Neural cell (in vitro differentiated cells): ENCODE results near the gene PLPP3. TPM values are rescaled to one million over a fixed set of nuclear protein-coding genes. Genes with fewer than 3 reads are reported as not detected.

ENCODE experiments used
- H2AFZ ChIP-seq: fragments of 200-600, 300-800 bp; sonication (generic), shearing (Covaris generic); 2 replicates; pipeline ENCODE4 v1.6.0; 2014; ENCODE audit warnings: low read depth, mild to moderate bottlenecking, antibody characterized with exemption, low read length, moderate library complexity
- H3F3A ChIP-seq: fragments of 200-600 bp; shearing (Covaris generic); 2 replicates; pipeline ENCODE4 v1.6.1; 2016; ENCODE audit warnings: mild to moderate bottlenecking, moderate library complexity, mixed read lengths, antibody characterized with exemption, low read length; ENCODE audit not compliant: insufficient read depth, poor library complexity, severe bottlenecking
- H3K27ac ChIP-seq: fragments of 200-600, 300-800 bp; sonication (generic), shearing (Covaris generic); 2 replicates; pipeline ENCODE4 v1.5.1; 2014; ENCODE audit warnings: mild to moderate bottlenecking, low read length, moderate library complexity
- H3K27me3 ChIP-seq: fragments of 300-800, 200-600 bp; sonication (generic), shearing (Covaris generic); 2 replicates; pipeline ENCODE4 v1.6.0; 2014; ENCODE audit warnings: mild to moderate bottlenecking, low read depth, low read length, moderate library complexity; ENCODE audit not compliant: insufficient read depth
- H3K36me3 ChIP-seq: fragments of 300-800, 200-600 bp; sonication (generic), shearing (Covaris generic); 2 replicates; pipeline ENCODE4 v1.5.1; 2014; ENCODE audit warnings: mild to moderate bottlenecking, antibody characterized with exemption, low read length, moderate library complexity; ENCODE audit not compliant: insufficient read depth
- H3K4me2 ChIP-seq: fragments of 300-800, 200-600 bp; sonication (generic), shearing (Covaris generic); 2 replicates; pipeline ENCODE4 v1.6.0; 2014; ENCODE audit warnings: mild to moderate bottlenecking, low read length
- H3K4me3 ChIP-seq: fragments of 300-800, 200-600 bp; sonication (generic), shearing (Covaris generic); 2 replicates; pipeline ENCODE4 v1.5.1; 2014; ENCODE audit warnings: mild to moderate bottlenecking, low read length, moderate library complexity
- H3K79me2 ChIP-seq: fragments of 200-600 bp; shearing (Covaris generic); replicated peaks from 2 replicates; pipeline ENCODE4 v1.6.0; 2014; ENCODE audit warnings: mild to moderate bottlenecking, low read length, moderate library complexity; ENCODE audit not compliant: insufficient read depth
- H3K9ac ChIP-seq: fragments of 300-800, 200-600 bp; sonication (generic), shearing (Covaris generic); 2 replicates; pipeline ENCODE4 v1.6.1; 2016; ENCODE audit warnings: mild to moderate bottlenecking, low read length, mixed read lengths
- H3K9me2 ChIP-seq: fragments of 200-600 bp; shearing (Covaris generic); 2 replicates; pipeline ENCODE4 v1.6.1; 2016; ENCODE audit warnings: mild to moderate bottlenecking, low read length, mixed read lengths; ENCODE audit not compliant: insufficient read depth
- H3K9me3 ChIP-seq: fragments of 200-600, 300-800 bp; sonication (generic), shearing (Covaris generic); 2 replicates; pipeline ENCODE4 v1.6.1; 2016; ENCODE audit warnings: mild to moderate bottlenecking, mixed run types, low read length, moderate library complexity, mixed read lengths
- H4K20me1 ChIP-seq: fragments of 200-600 bp; shearing (Covaris generic); 2 replicates; pipeline ENCODE4 v1.6.1; 2016; ENCODE audit warnings: mild to moderate bottlenecking, mixed run types; ENCODE audit not compliant: insufficient read depth
- CTCF ChIP-seq: fragments of 450-650 bp; IDR thresholded peaks from 2 replicates; pipeline ENCODE4 v1.5.1; 2014; ENCODE audit warnings: antibody characterized with exemption, mild to moderate bottlenecking, moderate library complexity; ENCODE audit not compliant: poor library complexity, severe bottlenecking
- EP300 ChIP-seq: fragments of 450-650 bp; conservative IDR thresholded peaks from 2 replicates; pipeline ENCODE4 v1.6.1; 2014; ENCODE audit warnings: antibody characterized with exemption, mild to moderate bottlenecking, moderate library complexity; ENCODE audit not compliant: poor library complexity, severe bottlenecking
- EZH2 ChIP-seq: fragments of 200-600, 300-800 bp; shearing (Covaris generic), sonication (generic); IDR thresholded peaks from 2 replicates; pipeline ENCODE4 v1.6.1; 2014; ENCODE audit warnings: antibody characterized with exemption, low read length, borderline replicate concordance, mild to moderate bottlenecking; ENCODE audit not compliant: insufficient read depth, poor library complexity, severe bottlenecking
- MXI1 ChIP-seq: fragments of 450-650 bp; conservative IDR thresholded peaks from 2 replicates; pipeline ENCODE4 v1.6.1; 2014; ENCODE audit warnings: antibody characterized with exemption, mild to moderate bottlenecking; ENCODE audit not compliant: poor library complexity, severe bottlenecking
- POLR2AphosphoS5 ChIP-seq: IDR thresholded peaks from 2 replicates; pipeline ENCODE4 v1.6.1; 2012
- RAD21 ChIP-seq: fragments of 450-650 bp; conservative IDR thresholded peaks from 2 replicates; pipeline ENCODE4 v1.6.1; 2014; ENCODE audit warnings: antibody characterized with exemption, mild to moderate bottlenecking, moderate library complexity
- REST ChIP-seq: IDR thresholded peaks from 2 replicates; pipeline ENCODE4 v1.6.1; 2012; ENCODE audit warnings: borderline replicate concordance
- SMC3 ChIP-seq: fragments of 450-650 bp; conservative IDR thresholded peaks from 2 replicates; pipeline ENCODE4 v1.6.1; 2014; ENCODE audit warnings: antibody characterized with exemption, mild to moderate bottlenecking, moderate library complexity; ENCODE audit not compliant: poor library complexity
- TAF1 ChIP-seq: IDR thresholded peaks from 2 replicates; pipeline ENCODE4 v1.6.1; 2012; ENCODE audit warnings: low read depth
- polyA plus RNA-seq: library from polyadenylated mRNA; depleted of rRNA; stranded (reverse); fragments of >200 nt; gene quantifications from 2 replicates; pipeline ENCODE4 v1.2.3, GENCODE V29; 2014

The PLPP3 gene
- polyA plus RNA-seq, 1 donor from 2014 or later = 2.1 TPM

GRCh38 chr1:56524263-56524662 is 55.1 kb downstream of the PLPP3 start:
- TF ChIP-seq POLR2AphosphoS5 (no peak), MXI1 (no peak), RAD21 (no peak), SMC3 (no peak), TAF1 (no peak)
- no peak overlapping the region for H3K4me3 ChIP-seq
- no peaks in the 10 kb centered on the region for H3K79me2 ChIP-seq
- H3K9me2 ChIP-seq = no peaks in the 10 kb centered on the region
- no peaks in the 10 kb centered on the region for H3K27me3 ChIP-seq
- no peak overlapping the region for H3K27ac ChIP-seq
- H3K9me3 ChIP-seq = no peaks in the 10 kb centered on the region
- H3K4me2 ChIP-seq = no peak overlapping the region
- no peak overlapping the region for H3K9ac ChIP-seq
- H3K36me3 ChIP-seq = no peaks in the 10 kb centered on the region
- H3F3A ChIP-seq = no peaks in the 10 kb centered on the region
- no peak overlapping the region for H2AFZ ChIP-seq
- H4K20me1 ChIP-seq = no peaks in the 10 kb centered on the region

- no peaks in the 10 kb centered on the region for H3F3A ChIP-seq
- H2AFZ ChIP-seq = no peak overlapping the region
- TF ChIP-seq SMC3 (no peak), POLR2AphosphoS5 (no peak), REST (no peak), MXI1 (no peak), TAF1 (no peak), RAD21 (no peak), CTCF (no peak), EP300 (no peak), EZH2 (no peak)
- no peaks in the 10 kb centered on the region for H3K9me2 ChIP-seq
- no peaks in the 10 kb centered on the region for H3K27me3 ChIP-seq
- no peak overlapping the region for H3K4me2 ChIP-seq
- no peak overlapping the region for H3K27ac ChIP-seq
- H3K79me2 ChIP-seq = no peaks in the 10 kb centered on the region
- no peak overlapping the region for H3K4me3 ChIP-seq
- no peaks in the 10 kb centered on the region for H3K9me3 ChIP-seq
- H3K36me3 ChIP-seq = no peaks in the 10 kb centered on the region
- no peaks in the 10 kb centered on the region for H4K20me1 ChIP-seq
- no peak overlapping the region for H3K9ac ChIP-seq
Measured at GRCh38 chr1:56522680-56523079, 56.7 kb downstream of the PLPP3 start.
